K562 (cell line): ENCODE data around the gene ZDHHC14. TPM values are rescaled to one million over a fixed set of nuclear protein-coding genes. Genes with fewer than 3 reads are reported as not detected.
A peak's percentile ranks its signal among the peaks of the same experiment; 100 is the strongest.

Source experiments
- ATAC-seq: fragments of 200-7000 bp; cut with Tn5 transposase; 3 replicates; pipeline ENCODE4 v1.9.1; 2020; ENCODE audit warnings: moderate library complexity
- BruUV-seq: library from RNA; stranded (reverse); fragments of 400-500 nt; replicated peaks from 2 replicates; lab custom pipeline; 2021; lab: Mats Ljungman, UMichigan
- CTCF ChIA-PET: fragments of 300-600 bp; formaldehyde crosslinking; extraction: SDS; loops from one replicate; lab custom pipeline; 2021; ENCODE audit warnings: low intra/inter-chr PET ratio; lab: Yijun Ruan, JAX
- POLR2A ChIA-PET: fragments of 300-600, 350-650 bp; sonication (Branson Sonifier 250); formaldehyde crosslinking; extraction: SDS; loops from one replicate; lab custom pipeline; 2021; ENCODE audit warnings: antibody characterized with exemption, inconsistent platforms; lab: Yijun Ruan, JAX
- DNase-seq, 4 experiments: peaks; one replicate each; pipeline versions ENCODE4 v3.0.0 to v3.0.0-alpha.2; 2011 to 2018; ENCODE audit warnings: low spot score in 3 of 4, mixed read lengths in 3 of 4; ENCODE audit errors: extremely low read depth in 1 of 4
- FAIRE-seq: peaks from 2 replicates; lab custom pipeline; 2011; peaks lifted over from hg19 to GRCh38; lab: Jason Lieb, UNC
- H2AFZ ChIP-seq: 2 replicates; pipeline ENCODE4 v1.6.0; 2011; ENCODE audit warnings: low read depth, low read length, control low read depth, inconsistent platforms
- H3K27ac ChIP-seq: fragments of 200-600 bp; 3 replicates; pipeline ENCODE4 v1.8.0; 2011; ENCODE audit warnings: low read depth, mild to moderate bottlenecking, control low read depth, inconsistent platforms, low read length, moderate library complexity, mixed read lengths; ENCODE audit errors: extremely low read depth
- H3K27me3 ChIP-seq, 2 experiments: fragments of 300-600 bp in 1 of 2; 2 replicates in 1 of 2; 3 replicates in 1 of 2; pipeline versions ENCODE4 v1.6.0 to v1.8.0; 2011; ENCODE audit warnings: inconsistent platforms in 2 of 2, low read length in 2 of 2, mild to moderate bottlenecking in 1 of 2, mixed read lengths in 1 of 2, moderate library complexity in 1 of 2; ENCODE audit not compliant: control insufficient read depth in 2 of 2, insufficient read depth in 2 of 2
- H3K36me3 ChIP-seq: fragments of 300-600 bp; 3 replicates; pipeline ENCODE4 v1.8.0; 2011; ENCODE audit warnings: mild to moderate bottlenecking, low read length, inconsistent platforms; ENCODE audit not compliant: control insufficient read depth, insufficient read depth
- H3K4me1 ChIP-seq, 2 experiments: fragments of 200-600 bp in 1 of 2; replicated peaks in 1 of 2; 2 replicates in 1 of 2; 3 replicates in 1 of 2; pipeline versions ENCODE4 v1.5.1 to v1.8.0; 2011; ENCODE audit warnings: inconsistent platforms in 2 of 2, low read length in 2 of 2, mild to moderate bottlenecking in 1 of 2, mixed read lengths in 1 of 2, moderate library complexity in 1 of 2; ENCODE audit not compliant: control insufficient read depth in 2 of 2, insufficient read depth in 2 of 2
- H3K4me2 ChIP-seq: 2 replicates; pipeline ENCODE4 v1.6.1; 2011; ENCODE audit warnings: low read length, control low read depth, inconsistent platforms, mixed read lengths; ENCODE audit not compliant: insufficient read depth
- H3K4me3 ChIP-seq: fragments of 200-600 bp; sonication (generic), shearing (Covaris generic); 2 replicates; pipeline ENCODE4 v1.5.1; 2016; ENCODE audit warnings: control low read depth, inconsistent platforms
- H3K79me2 ChIP-seq: fragments of 200-600 bp; 3 replicates; pipeline ENCODE4 v1.8.0; 2011; ENCODE audit warnings: low read length, inconsistent platforms; ENCODE audit not compliant: control insufficient read depth, insufficient read depth
- H3K9ac ChIP-seq, 2 experiments: 2 replicates each; pipeline versions ENCODE4 v1.6.0 to v1.6.1; 2011; ENCODE audit warnings: low read depth in 2 of 2, low read length in 2 of 2, control low read depth in 1 of 2, inconsistent platforms in 1 of 2, mild to moderate bottlenecking in 1 of 2, mixed read lengths in 1 of 2; ENCODE audit not compliant: insufficient read depth in 1 of 2
- H3K9me1 ChIP-seq: one replicate; pipeline ENCODE4 v1.6.0; 2011; ENCODE audit warnings: inconsistent platforms, mild to moderate bottlenecking, low read length, moderate library complexity; ENCODE audit not compliant: control insufficient read depth, insufficient read depth
- H3K9me3 ChIP-seq: replicated peaks from 2 replicates; pipeline ENCODE4 v1.5.1; 2011; ENCODE audit warnings: low read depth, low read length, inconsistent platforms; ENCODE audit not compliant: control insufficient read depth, insufficient read depth
- H4K20me1 ChIP-seq: replicated peaks from 2 replicates; pipeline ENCODE4 v1.6.1; 2011; ENCODE audit warnings: low read length, inconsistent platforms, mixed read lengths; ENCODE audit not compliant: control insufficient read depth, insufficient read depth
- ARID4B ChIP-seq: sonication (generic); formaldehyde crosslinking; IDR thresholded peaks from 2 replicates; pipeline ENCODE4 v1.8.0; 2022; ENCODE audit warnings: mild to moderate bottlenecking, missing genetic modification reagents
- ATF3 ChIP-seq, 2 experiments: fragments of 450-650 bp in 1 of 2; sonication (generic) in 1 of 2; formaldehyde crosslinking in 1 of 2; IDR thresholded peaks in 1 of 2; conservative IDR thresholded peaks in 1 of 2; 2 replicates each; pipeline versions ENCODE4 v1.6.1 to v1.8.1; 2016 to 2023; ENCODE audit warnings: mild to moderate bottlenecking in 2 of 2, moderate library complexity in 2 of 2, inconsistent platforms in 1 of 2, missing genetic modification reagents in 1 of 2
- ATF7 ChIP-seq: fragments of 450-650 bp; IDR thresholded peaks from 2 replicates; pipeline ENCODE4 v1.7.1; 2014; ENCODE audit warnings: mild to moderate bottlenecking, moderate library complexity
- CCNT2 ChIP-seq: IDR thresholded peaks from 2 replicates; pipeline ENCODE4 v1.6.1; 2011; ENCODE audit warnings: borderline replicate concordance, low read depth, mild to moderate bottlenecking, moderate library complexity, mixed read lengths, low read length; ENCODE audit not compliant: insufficient read length; ENCODE audit errors: extremely low read depth
- CEBPB ChIP-seq: fragments of 450-650 bp; IDR thresholded peaks from 2 replicates; pipeline ENCODE4 v1.6.1; 2016; ENCODE audit warnings: missing genetic modification characterization, missing compliant biosample characterization
- CEBPG ChIP-seq, 3 experiments: fragments of 200-800 bp in 1 of 3; sonication (Bioruptor generic) in 1 of 3; sonication (generic) in 1 of 3; formaldehyde crosslinking in 1 of 3; IDR thresholded peaks in 2 of 3; conservative IDR thresholded peaks in 1 of 3; 2 replicates each; pipeline versions ENCODE4 v1.6.1 to v1.8.0; 2016 to 2022; ENCODE audit warnings: missing compliant biosample characterization in 2 of 3, missing genetic modification characterization in 2 of 3, mild to moderate bottlenecking in 1 of 3, missing genetic modification reagents in 1 of 3
- NEUROD1 ChIP-seq: fragments of 150-350 bp; IDR thresholded peaks from 2 replicates; pipeline ENCODE4 v1.6.1; 2014; ENCODE audit warnings: borderline replicate concordance, low read length, low read depth; ENCODE audit not compliant: partially characterized antibody
- RCOR1 ChIP-seq, 2 experiments: IDR thresholded peaks; 2 replicates each; pipeline ENCODE4 v1.6.1; 2012; ENCODE audit warnings: low read depth in 2 of 2, low read length in 2 of 2, borderline replicate concordance in 1 of 2, improper control_type of control experiment in 1 of 2
- TCF3 ChIP-seq: sonication (generic); formaldehyde crosslinking; IDR thresholded peaks from 2 replicates; pipeline ENCODE4 v1.4.0; 2020; ENCODE audit warnings: mild to moderate bottlenecking, missing genetic modification reagents
- WGBS: fragments of 100-300 bp; shearing (Covaris generic); methylation state at CpG from one replicate; pipeline ENCODE4 v1.1.6; 2016; ENCODE audit warnings: low coverage, mixed read lengths; ENCODE audit not compliant: insufficient coverage; ENCODE audit errors: missing lambda C conversion rate; 5-methylcytosine and 5-hydroxymethylcytosine counted together
- in situ Hi-C: fragments of 300-500 bp; cut with MboI; formaldehyde crosslinking; loops from 4 replicates; pipeline ENCODE4 v1.15.0; 2018; ENCODE audit warnings: inconsistent platforms, mixed read lengths
- intact Hi-C: fragments of 100-400 bp; cut with micrococcal nuclease; formaldehyde crosslinking; loops from 2 replicates; pipeline ENCODE4 v1.14.2; 2022
- polyA plus RNA-seq, 8 experiments: library from polyadenylated mRNA; depleted of rRNA in 4 of 8; stranded (reverse) in 5 of 8; unstranded in 3 of 8; fragments of >200 nt; fragmentation: Nextera tagmentation in 2 of 8; fragmentation: Illumina TruSeq in 1 of 8; extraction: Ambion mirVana in 2 of 8; extraction: Trizol in 1 of 8; gene quantifications; 2 replicates each; pipeline versions ENCODE4 v1.2.1 to v1.2.3, GENCODE V29; 2011 to 2014; ENCODE audit warnings: inconsistent platforms in 1 of 8, missing spikeins in 1 of 8
- total RNA-seq, 7 experiments: library from RNA; depleted of rRNA in 6 of 7; stranded (reverse); fragments of >200 nt in 6 of 7; fragmentation: Illumina TruSeq in 2 of 7; extraction: Trizol in 2 of 7; gene quantifications; 2 replicates each; pipeline versions ENCODE4 v1.2.1 to v1.2.3, GENCODE V29; 2011 to 2021; ENCODE audit warnings: low replicate concordance in 1 of 7
- TF ChIP-seq, protein P1 (sequence below): fragments of 450-650 bp; conservative IDR thresholded peaks from 2 replicates; pipeline ENCODE4 v1.6.1; 2016; ENCODE audit warnings: missing genetic modification characterization, low read depth, mild to moderate bottlenecking, missing compliant biosample characterization, moderate library complexity
- TF ChIP-seq, protein P2 (sequence below): fragments of 450-650 bp; IDR thresholded peaks from 2 replicates; pipeline ENCODE4 v1.6.1; 2016; ENCODE audit warnings: missing biosample characterization, missing genetic modification characterization

The ZDHHC14 gene
- total and polyA plus RNA-seq, 9 of the 15 experiments (the other 6 are each of a cell fraction or from before 2014, with no cell fraction given) = 0.92 to 23.1 (median 13.8) TPM

GRCh38 chr6:157469378-157469777, 88.4 kb downstream of the ZDHHC14 start:
- TF ChIP-seq NEUROD1 = no peak
- TF ChIP-seq CCNT2 = no peak
- TF ChIP-seq CEBPG (CRISPR knock-in tag; IDR thresholded peaks at IDR 0.05) = peak; percentile 88
- TF ChIP-seq CEBPG (tag; conservative IDR thresholded peaks at IDR 0.05 in 1 of 2, IDR thresholded peaks at IDR 0.05 in 1 of 2) = peak; percentile 98 to 99
- TF ChIP-seq CEBPB (tag) = peak; percentile 99
- 0 out of 2 replicates have a peak, but pooled peaks have one; percentile 21 for TF ChIP-seq ATF7
- TF ChIP-seq ARID4B = 0 out of 2 replicates have a peak, but pooled peaks have one; percentile 10
- TF ChIP-seq, protein P1, sequence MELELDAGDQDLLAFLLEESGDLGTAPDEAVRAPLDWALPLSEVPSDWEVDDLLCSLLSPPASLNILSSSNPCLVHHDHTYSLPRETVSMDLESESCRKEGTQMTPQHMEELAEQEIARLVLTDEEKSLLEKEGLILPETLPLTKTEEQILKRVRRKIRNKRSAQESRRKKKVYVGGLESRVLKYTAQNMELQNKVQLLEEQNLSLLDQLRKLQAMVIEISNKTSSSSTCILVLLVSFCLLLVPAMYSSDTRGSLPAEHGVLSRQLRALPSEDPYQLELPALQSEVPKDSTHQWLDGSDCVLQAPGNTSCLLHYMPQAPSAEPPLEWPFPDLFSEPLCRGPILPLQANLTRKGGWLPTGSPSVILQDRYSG (tag) = no peak
- 0 out of 4 replicates have a peak, but pooled peaks of 1 of the 2 experiments have one; percentile 31 for TF ChIP-seq RCOR1 (IDR thresholded peaks at IDR 0.05; ENCODE audit: borderline replicate concordance in 1 of 2, low read depth in 2 of 2, low read length in 2 of 2)
- TF ChIP-seq TCF3 (CRISPR knock-in tag) = peak; percentile 23; the same call in 1 of the 2 replicates
- peak; percentile 35; the same call in 1 of the 2 replicates for TF ChIP-seq ATF3 (IDR thresholded peaks at IDR 0.05)
- TF ChIP-seq ATF3 (CRISPR knock-in tag; conservative IDR thresholded peaks at IDR 0.05) = no peak
- TF ChIP-seq, protein P2, sequence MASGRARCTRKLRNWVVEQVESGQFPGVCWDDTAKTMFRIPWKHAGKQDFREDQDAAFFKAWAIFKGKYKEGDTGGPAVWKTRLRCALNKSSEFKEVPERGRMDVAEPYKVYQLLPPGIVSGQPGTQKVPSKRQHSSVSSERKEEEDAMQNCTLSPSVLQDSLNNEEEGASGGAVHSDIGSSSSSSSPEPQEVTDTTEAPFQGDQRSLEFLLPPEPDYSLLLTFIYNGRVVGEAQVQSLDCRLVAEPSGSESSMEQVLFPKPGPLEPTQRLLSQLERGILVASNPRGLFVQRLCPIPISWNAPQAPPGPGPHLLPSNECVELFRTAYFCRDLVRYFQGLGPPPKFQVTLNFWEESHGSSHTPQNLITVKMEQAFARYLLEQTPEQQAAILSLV (tag) = peak; percentile 82
- H3K27ac ChIP-seq = no peak overlapping the region
- H4K20me1 ChIP-seq = no peaks in the 10 kb centered on the region
- no peak overlapping the region for H3K4me2 ChIP-seq
- BruUV-seq = no TSS peak
- H3K9me3 ChIP-seq = no peaks in the 10 kb centered on the region
- DNase-seq (no peak), ATAC-seq (no peak), FAIRE-seq (no peak)
- H3K27me3 ChIP-seq = no peaks in the 10 kb centered on the region
- ChIA-PET CTCF (no interaction called here), POLR2A (interaction anchor here (0.6 to 4.4 kb wide), 3 partner anchors 10 to 31 kb away, joined by 3 to 14 read pairs (median 4); no protein-coding TSS in a partner anchor)
- H3K36me3 ChIP-seq = no peaks in the 10 kb centered on the region
- no peak overlapping the region for H2AFZ ChIP-seq
- H3K9me1 ChIP-seq = no peaks in the 10 kb centered on the region
- in situ Hi-C loops = no loop called here
- H3K4me3 ChIP-seq = no peak overlapping the region
- H3K9ac ChIP-seq = peak overlapping the region in 1 of 2 experiments; percentile 8; a peak in 1 of 4 replicates
- peaks cover 22 to 24% of the 10 kb centered on the region in 2 experiments; a peak in 4 of 5 replicates for H3K4me1 ChIP-seq
- intact Hi-C loops = no loop called here
- peaks cover 11% of the 10 kb centered on the region; the same call in 2 of the 3 replicates for H3K79me2 ChIP-seq
- WGBS = 56% methylated on average over 5 of the region's 5 CpGs
